A549 (cell line): ENCODE data around the gene PPP1R14B.
A peak's percentile ranks its signal among the peaks of the same experiment; 100 is the strongest.

Source experiments
- CBX2 ChIP-seq: fragments of 200-600 bp; sonication (generic); IDR thresholded peaks from 2 replicates; pipeline ENCODE4 v1.6.1; 2016; ENCODE audit warnings: low read depth, mild to moderate bottlenecking, borderline replicate concordance
- FOSL2 ChIP-seq, 2 experiments: fragments of 450-650 bp in 1 of 2; fragments of >200 bp in 1 of 2; sonication (Bioruptor Twin) in 1 of 2; formaldehyde crosslinking; IDR thresholded peaks; 2 replicates each; pipeline versions ENCODE4 v1.5.0 to v1.6.1; 2016 to 2020; ENCODE audit warnings: mild to moderate bottlenecking in 1 of 2, moderate library complexity in 1 of 2
- KDM1A ChIP-seq: fragments of 200-600 bp; sonication (generic); IDR thresholded peaks from 2 replicates; pipeline ENCODE4 v1.6.1; 2016; ENCODE audit warnings: low read depth, mild to moderate bottlenecking
- POLR2A ChIP-seq: IDR thresholded peaks from 2 replicates; pipeline ENCODE4 v1.6.1; 2012; ENCODE audit warnings: mild to moderate bottlenecking, low read length
- RAD21 ChIP-seq, 2 experiments: fragments of >200 bp in 1 of 2; sonication (Bioruptor Twin) in 1 of 2; formaldehyde crosslinking in 1 of 2; IDR thresholded peaks in 1 of 2; conservative IDR thresholded peaks in 1 of 2; 2 replicates in 1 of 2; 3 replicates in 1 of 2; pipeline ENCODE4 v1.6.1; 2012 to 2018; ENCODE audit warnings: inconsistent platforms in 1 of 2
- RNF2 ChIP-seq: fragments of 200-600 bp; sonication (generic); IDR thresholded peaks from 2 replicates; pipeline ENCODE4 v1.6.1; 2016; ENCODE audit warnings: low read depth, mild to moderate bottlenecking, antibody characterized with exemption, moderate library complexity, borderline replicate concordance
- ZNF302 ChIP-seq: fragments of 250-450 bp; sonication (Bioruptor Pico); IDR thresholded peaks from 2 replicates; pipeline ENCODE4 v1.9.0; 2021; ENCODE audit warnings: inconsistent platforms, mild to moderate bottlenecking, moderate library complexity
- ZSCAN20 ChIP-seq: fragments of 250-450 bp; sonication (Bioruptor Pico); IDR thresholded peaks from 2 replicates; pipeline ENCODE4 v1.8.0; 2022; ENCODE audit warnings: mild to moderate bottlenecking, moderate library complexity
- TF ChIP-seq, protein P1 (sequence below): fragments of >200 bp; sonication (Bioruptor Twin); formaldehyde crosslinking; IDR thresholded peaks from 3 replicates; pipeline ENCODE4 v1.5.1; 2016

DNA sequence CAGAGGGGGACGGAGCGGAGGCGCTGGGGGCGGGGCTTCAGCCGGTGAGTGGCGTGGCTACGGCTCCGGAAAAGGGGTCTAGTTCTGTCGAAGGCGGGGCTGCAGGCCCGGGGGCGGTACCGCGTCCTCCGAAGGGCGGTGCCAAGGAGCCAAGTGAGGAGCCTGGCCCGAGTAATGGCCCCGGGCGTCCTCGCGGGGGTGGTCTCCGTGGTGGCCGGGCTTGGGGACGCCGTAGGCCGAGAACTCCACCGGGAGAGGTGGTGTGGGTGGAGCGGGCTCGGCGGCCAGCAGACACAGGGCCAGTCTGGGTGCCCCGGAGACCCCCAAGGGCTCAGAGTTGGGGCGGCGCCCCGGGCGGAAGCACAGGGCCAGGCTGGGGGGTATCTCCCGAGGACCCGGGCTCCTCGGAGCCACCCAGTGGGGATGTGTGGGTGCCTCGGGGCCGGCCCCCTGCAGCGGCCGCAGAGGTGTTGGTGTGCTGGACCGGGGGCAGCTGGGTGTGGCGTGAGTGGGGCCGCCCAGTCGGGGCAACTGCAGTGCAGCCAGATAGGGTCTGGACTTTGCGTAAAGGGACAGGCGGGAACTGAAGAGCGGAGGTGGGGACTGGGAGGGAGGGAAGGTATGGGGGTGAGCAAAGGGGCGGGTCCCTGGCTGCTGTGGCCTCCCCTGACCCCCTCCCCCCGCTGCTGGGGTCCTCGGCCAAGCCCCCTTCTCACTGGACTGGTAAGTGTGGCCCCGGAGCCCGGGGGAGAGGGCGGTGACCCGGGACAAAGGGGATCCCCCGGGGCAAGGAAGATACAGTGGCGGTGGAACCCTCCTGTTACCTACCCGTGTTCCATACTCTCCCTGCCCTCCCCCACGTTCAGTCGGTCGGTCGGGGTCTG, 5.0 kb downstream of the PPP1R14B start:
- TF ChIP-seq, protein P1, sequence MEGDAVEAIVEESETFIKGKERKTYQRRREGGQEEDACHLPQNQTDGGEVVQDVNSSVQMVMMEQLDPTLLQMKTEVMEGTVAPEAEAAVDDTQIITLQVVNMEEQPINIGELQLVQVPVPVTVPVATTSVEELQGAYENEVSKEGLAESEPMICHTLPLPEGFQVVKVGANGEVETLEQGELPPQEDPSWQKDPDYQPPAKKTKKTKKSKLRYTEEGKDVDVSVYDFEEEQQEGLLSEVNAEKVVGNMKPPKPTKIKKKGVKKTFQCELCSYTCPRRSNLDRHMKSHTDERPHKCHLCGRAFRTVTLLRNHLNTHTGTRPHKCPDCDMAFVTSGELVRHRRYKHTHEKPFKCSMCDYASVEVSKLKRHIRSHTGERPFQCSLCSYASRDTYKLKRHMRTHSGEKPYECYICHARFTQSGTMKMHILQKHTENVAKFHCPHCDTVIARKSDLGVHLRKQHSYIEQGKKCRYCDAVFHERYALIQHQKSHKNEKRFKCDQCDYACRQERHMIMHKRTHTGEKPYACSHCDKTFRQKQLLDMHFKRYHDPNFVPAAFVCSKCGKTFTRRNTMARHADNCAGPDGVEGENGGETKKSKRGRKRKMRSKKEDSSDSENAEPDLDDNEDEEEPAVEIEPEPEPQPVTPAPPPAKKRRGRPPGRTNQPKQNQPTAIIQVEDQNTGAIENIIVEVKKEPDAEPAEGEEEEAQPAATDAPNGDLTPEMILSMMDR: no peak
- TF ChIP-seq RNF2: no peak
- no peak for TF ChIP-seq ZNF302 (CRISPR knock-in tag)
- no peak for TF ChIP-seq RAD21 (conservative IDR thresholded peaks at IDR 0.05 in 1 of 2, IDR thresholded peaks at IDR 0.05 in 1 of 2)
- no peak for TF ChIP-seq CBX2
- TF ChIP-seq FOSL2 (IDR thresholded peaks at IDR 0.05): no peak
- TF ChIP-seq FOSL2 (CRISPR knock-in tag; IDR thresholded peaks at IDR 0.05): no peak
- TF ChIP-seq ZSCAN20: no peak
- TF ChIP-seq POLR2A: peak; percentile 49
- no peak for TF ChIP-seq KDM1A
